H1 (cell line): Measurements from ENCODE around the gene DTX4.

Experiments
- CTCF ChIP-seq, 3 experiments: IDR thresholded peaks; 1 replicate in 2 of 3; 2 replicates in 1 of 3; pipeline versions ENCODE4 v1.5.1 to v1.6.1; 2011; ENCODE audit warnings: low read length in 3 of 3, mild to moderate bottlenecking in 3 of 3, inconsistent platforms in 2 of 3, low read depth in 1 of 3, moderate library complexity in 1 of 3; ENCODE audit not compliant: insufficient read depth in 1 of 3; ENCODE audit errors: control extremely low read depth in 1 of 3
- YY1 ChIP-seq: IDR thresholded peaks from 2 replicates; pipeline ENCODE4 v1.6.1; 2011; ENCODE audit warnings: low read depth, mild to moderate bottlenecking, low read length
- ZNF274 ChIP-seq: IDR thresholded peaks from 2 replicates; pipeline ENCODE4 v1.7.0; 2012; ENCODE audit warnings: low read length, borderline replicate concordance; ENCODE audit errors: extremely low read depth

- TF ChIP-seq ZNF274 (no peak), CTCF (IDR thresholded peaks at IDR 0.05; ENCODE audit: control extremely low read depth in 1 of 3, insufficient read depth in 1 of 3, low read depth in 1 of 3, low read length in 3 of 3) (no peak), YY1 (no peak)
These were observed 40.3 kb downstream of the DTX4 start for GRCh38 chr11:59212222-59212621.
